ENCODE measurements around the gene NR2C2. TPM values are rescaled to one million over a fixed set of nuclear protein-coding genes. Genes with fewer than 3 reads are reported as not detected.

NR2C2 gene
- total RNA-seq, 1 experiment from 2014 or later = 50.8 TPM

DNA sequence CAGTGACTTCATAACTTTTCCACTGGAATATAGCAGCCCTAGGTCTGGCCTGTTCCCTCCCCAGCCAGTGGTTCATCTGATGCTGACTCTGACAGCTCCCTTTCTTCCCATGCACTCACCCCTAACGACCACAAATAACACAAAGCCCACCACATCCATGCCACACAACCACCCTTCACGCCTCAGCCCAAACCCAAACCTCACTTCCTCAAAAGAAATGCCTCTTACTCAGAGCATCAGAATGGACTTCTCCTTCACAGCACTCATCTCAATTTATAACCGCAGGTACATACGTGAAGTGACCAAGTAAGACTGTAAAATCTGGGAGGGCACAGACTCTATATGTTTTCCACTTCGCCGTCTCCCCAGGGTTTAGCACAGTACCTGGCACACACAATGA lies 150.5 kb downstream of the NR2C2 start (continued):
- TF ChIP-seq, protein P1, sequence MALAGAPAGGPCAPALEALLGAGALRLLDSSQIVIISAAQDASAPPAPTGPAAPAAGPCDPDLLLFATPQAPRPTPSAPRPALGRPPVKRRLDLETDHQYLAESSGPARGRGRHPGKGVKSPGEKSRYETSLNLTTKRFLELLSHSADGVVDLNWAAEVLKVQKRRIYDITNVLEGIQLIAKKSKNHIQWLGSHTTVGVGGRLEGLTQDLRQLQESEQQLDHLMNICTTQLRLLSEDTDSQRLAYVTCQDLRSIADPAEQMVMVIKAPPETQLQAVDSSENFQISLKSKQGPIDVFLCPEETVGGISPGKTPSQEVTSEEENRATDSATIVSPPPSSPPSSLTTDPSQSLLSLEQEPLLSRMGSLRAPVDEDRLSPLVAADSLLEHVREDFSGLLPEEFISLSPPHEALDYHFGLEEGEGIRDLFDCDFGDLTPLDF (CRISPR knock-in tag; IDR thresholded peaks at IDR 0.05) = no peak
- TF ChIP-seq ZNF121 (CRISPR knock-in tag; IDR thresholded peaks at IDR 0.05) (no peak), IRF1 (CRISPR knock-in tag; IDR thresholded peaks at IDR 0.05) (no peak), ZBTB43 (CRISPR knock-in tag; IDR thresholded peaks at IDR 0.05) (no peak)
- TF ChIP-seq, protein P2, sequence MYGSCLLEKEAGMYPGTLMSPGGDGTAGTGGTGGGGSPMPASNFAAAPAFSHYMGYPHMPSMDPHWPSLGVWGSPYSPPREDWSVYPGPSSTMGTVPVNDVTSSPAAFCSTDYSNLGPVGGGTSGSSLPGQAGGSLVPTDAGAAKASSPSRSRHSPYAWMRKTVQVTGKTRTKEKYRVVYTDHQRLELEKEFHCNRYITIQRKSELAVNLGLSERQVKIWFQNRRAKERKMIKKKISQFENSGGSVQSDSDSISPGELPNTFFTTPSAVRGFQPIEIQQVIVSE (CRISPR knock-in tag; IDR thresholded peaks at IDR 0.05; ENCODE audit: borderline replicate concordance) = no peak

Other genes with a start within 250 kb of the NR2C2 start
- 18.3 to 20.0 TPM (median 19.3 TPM) in 3 replicates for gene FGD5, start 128.6 kb upstream of the NR2C2 start, total RNA-seq (2021)
- 69.7 to 72.7 TPM (median 70.1 TPM) in 3 replicates for gene MRPS25, start 117.7 kb downstream of the NR2C2 start, total RNA-seq (2021)
- gene RBSN, start 151.6 kb downstream of the NR2C2 start, total RNA-seq (2021) = 20.7 to 24.2 TPM (median 21.5 TPM) in 3 replicates